GM18499 (cell line): ENCODE data around the gene WASHC4.
"Not testable (repeated sequence)": the region's sequence is repeated elsewhere in the genome, so short reads cannot be mapped to it uniquely, and the experiment has no call there.

ENCODE experiments used
- ATAC-seq: cut with Tn5 transposase; IDR thresholded peaks from one replicate; pipeline ENCODE4 v1.9.1; 2021; ENCODE audit warnings: moderate number of reproducible peaks; ENCODE audit not compliant: insufficient read depth, unreplicated experiment

Gene WASHC4

DNA sequence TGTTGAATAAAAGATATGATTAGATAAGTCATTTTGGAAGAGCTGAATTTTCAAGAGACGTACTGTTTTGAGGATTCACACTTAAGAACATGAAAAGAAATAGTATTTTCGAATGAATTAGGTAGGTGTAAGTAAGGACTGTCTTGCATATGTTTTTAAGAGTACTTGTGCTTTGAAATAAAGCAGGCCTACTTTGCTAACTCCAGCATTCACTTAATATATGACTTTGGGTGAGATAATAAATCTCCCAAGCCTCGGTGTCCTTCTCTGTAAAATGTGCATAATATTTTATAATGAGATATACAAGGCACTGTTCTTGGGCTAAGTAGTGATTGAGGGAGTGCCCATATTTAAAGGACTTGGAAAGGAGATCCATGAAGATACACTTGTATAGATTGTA is 54.6 kb downstream of the WASHC4 start:
- no peak for ATAC-seq

- ATAC-seq = no peak
Observed at GRCh38 chr12:105164068-105164467, 56.5 kb downstream of the WASHC4 start.

DNA sequence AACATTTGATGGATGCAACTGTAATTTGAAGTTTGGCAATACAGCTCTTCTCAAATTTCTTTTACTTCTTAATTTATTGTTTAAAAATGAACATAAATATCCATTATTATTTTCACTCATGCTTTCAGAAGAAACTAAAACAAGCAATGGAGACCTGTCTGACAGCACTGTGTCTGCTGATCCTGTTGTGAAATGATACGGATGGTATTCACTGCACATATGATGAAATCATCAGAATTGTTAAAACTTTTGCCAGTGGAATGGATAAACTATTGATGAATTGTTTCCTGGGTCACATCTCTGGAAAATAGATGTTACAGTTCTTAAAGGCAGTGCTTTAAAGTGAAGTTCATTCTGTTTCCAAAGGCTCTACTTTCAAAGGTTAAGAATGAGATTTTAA is 59.2 kb downstream of the WASHC4 start:
- ATAC-seq = no peak

DNA sequence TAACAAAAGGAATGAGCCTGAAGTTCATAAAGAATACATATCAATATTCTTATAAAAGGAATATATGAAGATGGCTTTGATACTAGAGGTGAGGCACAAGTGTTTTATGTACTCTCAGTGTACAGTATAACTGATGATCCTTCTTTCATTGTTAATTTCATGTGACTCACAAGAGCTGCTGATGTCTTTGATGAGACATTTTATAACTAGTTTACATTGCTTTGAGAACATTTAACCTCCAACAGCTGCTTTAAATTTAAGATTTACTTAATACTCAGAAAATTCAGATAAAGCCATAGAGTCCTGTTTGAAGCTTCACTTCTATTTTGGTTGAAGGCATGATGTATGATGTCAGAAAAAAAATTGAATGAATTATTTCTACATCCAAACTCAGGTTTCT is 59.8 kb downstream of the WASHC4 start:
- ATAC-seq = no peak

GRCh38 chr12:105168006-105168405 is 60.5 kb downstream of the WASHC4 start:
- ATAC-seq = no peak

DNA sequence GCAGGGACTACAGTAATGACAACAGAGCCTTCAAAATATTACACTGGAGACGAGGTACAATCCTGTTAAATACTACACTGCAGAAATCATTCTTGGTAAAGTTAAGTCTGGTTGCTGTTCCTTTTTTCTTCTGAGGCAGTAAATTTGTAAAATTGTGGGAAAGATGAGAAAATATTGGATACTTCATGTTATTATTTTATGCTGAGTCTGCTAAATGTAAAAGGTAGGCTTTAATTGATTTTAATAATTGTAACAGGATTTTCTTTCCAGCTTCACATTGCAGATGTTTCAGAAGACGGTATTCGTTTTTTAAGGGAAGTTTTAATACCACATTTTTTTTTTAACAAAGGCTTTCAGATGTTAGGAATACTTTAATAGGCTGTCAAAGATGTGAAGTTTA is 62.6 kb downstream of the WASHC4 start:
- no peak for ATAC-seq

GRCh38 chr12:105171691-105172436 is 64.3 kb downstream of the WASHC4 start:
- ATAC-seq = no peak

GRCh38 chr12:105175397-105175990 is 68.0 kb downstream of the WASHC4 start:
- no peak for ATAC-seq

- no peak for ATAC-seq
Observed at GRCh38 chr12:105177208-105177607, 69.7 kb downstream of the WASHC4 start.

- ATAC-seq = not testable (repeated sequence)
Observed at GRCh38 chr12:105179114-105179513, 71.6 kb downstream of the WASHC4 start.

DNA sequence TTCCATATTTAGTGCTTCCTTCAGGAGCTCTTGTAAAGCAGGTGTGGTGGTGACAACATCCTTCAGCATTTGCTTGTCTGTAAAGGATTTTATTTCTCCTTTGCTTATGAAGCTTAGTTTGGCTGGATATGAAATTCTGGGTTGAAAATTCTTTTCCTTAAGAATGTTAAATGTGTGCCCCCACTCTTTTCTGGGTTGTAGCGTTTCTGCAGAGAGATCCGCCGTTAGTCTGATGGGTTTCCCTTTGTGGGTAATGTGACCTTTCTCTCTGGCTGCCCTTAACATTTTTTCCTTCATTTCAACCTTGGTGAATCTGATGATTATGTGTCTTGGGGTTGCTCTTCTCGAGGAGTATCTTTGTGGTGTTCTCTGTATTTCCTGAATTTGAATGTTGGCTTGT is 75.9 kb downstream of the WASHC4 start:
- not testable (repeated sequence) for ATAC-seq

- ATAC-seq = not testable (repeated sequence)
Observed at GRCh38 chr12:105183976-105184375, 76.4 kb downstream of the WASHC4 start.

- ATAC-seq = no peak
Observed at GRCh38 chr12:105189293-105189692, 81.8 kb downstream of the WASHC4 start.

GRCh38 chr12:105190530-105190929 is 83.0 kb downstream of the WASHC4 start:
- ATAC-seq = no peak

DNA sequence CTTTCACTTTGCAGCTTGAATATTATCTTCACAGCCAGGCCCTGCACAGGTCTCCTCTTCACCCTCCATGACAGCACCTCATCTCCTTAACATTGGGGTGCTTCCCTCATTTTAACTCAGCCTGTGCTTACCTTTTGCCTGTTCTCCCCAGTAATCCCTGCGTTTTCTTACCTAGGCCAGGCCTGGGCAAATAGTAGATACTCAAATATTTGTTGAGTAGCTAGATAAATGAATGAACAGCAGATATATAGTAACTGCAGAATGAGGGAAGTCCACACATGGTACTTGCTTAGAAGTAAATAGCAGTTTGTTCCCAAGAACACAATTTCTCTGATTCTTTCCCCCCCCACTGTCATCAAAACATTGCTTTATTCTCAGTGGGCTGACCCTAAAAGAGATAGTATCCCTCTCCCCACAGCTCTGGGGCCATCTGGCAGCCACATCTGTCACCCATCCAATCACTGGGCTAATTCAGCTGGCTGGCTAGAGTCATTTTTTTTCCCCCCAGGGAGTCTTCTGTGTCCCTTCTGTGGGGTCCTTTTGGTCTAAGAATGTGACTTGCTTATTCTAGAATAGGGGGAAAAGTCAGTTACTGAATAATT is 85.2 kb downstream of the WASHC4 start:
- ATAC-seq = no peak

DNA sequence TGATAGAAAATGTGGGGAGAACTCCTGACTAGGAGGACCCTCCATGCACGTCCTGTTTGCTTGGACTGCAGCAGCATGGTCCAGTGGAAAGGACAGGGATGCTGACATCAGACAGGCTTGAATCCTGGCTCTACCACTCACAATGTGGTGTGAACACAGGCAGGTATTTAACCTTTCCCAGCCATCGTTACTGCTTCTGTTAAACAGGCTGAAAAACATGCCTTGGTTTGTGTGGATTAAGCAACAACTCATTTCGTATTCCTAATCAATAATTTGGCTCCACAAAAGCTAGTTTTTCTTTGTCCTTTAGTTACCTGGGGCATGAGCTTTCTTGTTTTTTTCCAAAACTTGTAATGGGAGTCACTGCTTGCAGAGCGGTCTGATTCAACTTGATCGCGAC is 87.4 kb downstream of the WASHC4 start:
- no peak for ATAC-seq

GRCh38 chr12:105196090-105196489 is 88.6 kb downstream of the WASHC4 start:
- no peak for ATAC-seq

- no peak for ATAC-seq
Observed at GRCh38 chr12:105198961-105199360, 91.4 kb downstream of the WASHC4 start.

DNA sequence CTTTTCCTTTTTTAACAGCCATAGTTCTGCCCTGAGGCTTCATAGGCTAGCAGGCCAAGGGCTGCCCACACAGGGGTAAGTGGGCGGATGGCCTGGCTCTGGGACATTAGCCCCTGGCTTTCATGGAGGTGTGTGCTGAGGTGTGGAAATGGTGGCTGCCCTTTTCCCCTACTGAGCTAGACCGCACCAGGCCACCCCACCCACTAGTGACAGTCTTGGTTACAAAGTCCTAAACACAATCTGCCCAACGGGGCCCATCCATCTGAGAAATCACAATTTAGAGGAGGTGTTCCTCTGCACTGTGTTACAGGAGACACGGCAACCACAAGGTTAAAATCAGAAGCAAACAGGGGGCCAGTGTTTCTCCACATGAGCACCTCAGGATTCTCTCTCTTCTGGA is 92.9 kb downstream of the WASHC4 start:
- no peak for ATAC-seq

DNA sequence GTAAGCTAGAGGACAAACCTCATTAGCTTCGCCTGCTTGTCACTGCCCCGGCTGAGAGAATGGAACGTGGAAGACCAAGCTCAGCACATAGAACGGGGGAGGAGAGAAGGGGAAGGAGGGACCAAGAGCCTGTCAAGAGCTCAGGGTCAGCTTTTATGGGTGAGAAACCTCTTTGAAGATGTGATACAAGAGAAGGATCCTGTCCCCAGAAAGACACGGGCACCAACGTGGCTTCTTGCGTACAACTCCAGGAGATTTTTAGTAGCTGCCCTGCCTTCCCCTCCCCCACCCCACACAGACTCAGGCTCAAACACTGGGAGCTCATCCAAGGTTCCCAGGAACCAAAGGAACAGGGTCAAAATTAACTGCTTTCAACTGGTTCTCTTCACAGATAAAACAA is 93.8 kb downstream of the WASHC4 start:
- no peak for ATAC-seq

GRCh38 chr12:105202202-105202601 is 94.7 kb downstream of the WASHC4 start:
- ATAC-seq = no peak

DNA sequence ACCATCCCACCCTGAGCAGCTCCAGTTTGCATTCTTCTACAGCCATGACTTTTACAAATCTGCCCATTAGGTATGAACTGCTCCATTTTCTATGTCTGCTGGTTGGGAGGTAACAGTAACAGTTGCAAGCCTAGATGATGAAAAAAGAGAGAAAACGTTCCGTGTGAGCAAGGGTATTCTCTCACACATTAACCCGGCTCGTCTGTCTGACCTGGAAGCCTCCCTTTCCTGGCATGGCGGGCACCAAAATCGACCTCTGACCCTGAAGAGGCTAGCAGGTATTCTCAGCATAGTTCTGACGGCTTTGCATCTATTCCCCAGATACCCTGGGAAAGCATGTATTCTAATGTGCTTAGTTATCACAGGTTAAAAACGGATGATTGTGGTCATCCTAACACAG is 96.6 kb downstream of the WASHC4 start:
- no peak for ATAC-seq
